Stimulated activated naive B cell treated with anti-CD40 and anti-IgM and Interleukin-4, amounts not matched to agents 10 μg/mL and 1 μg/mL and 100 μg/mL, for 72 hours (primary cell): ENCODE data around the gene DOCK3.

Experiments used
- ATAC-seq, 2 donors: fragments of 150-1000 bp; cut with Tn5 transposase; replicated peaks; 2 replicates each; pipeline ENCODE4 v1.10.0; 2021; ENCODE audit warnings: moderate library complexity in 1 of 2
- DNase-seq: peaks from one replicate; pipeline ENCODE4 v3.0.0; 2021
- H3K27ac Mint-ChIP-seq: one replicate; pipeline ENCODE4 v1.8.0; 2022; ENCODE audit warnings: mild to moderate bottlenecking, mixed read lengths
- H3K27me3 Mint-ChIP-seq, 2 donors: one replicate each; pipeline ENCODE4 v1.8.0; 2022; ENCODE audit warnings: mixed read lengths in 2 of 2
- H3K36me3 Mint-ChIP-seq, 2 donors: one replicate each; pipeline ENCODE4 v1.8.0; 2022; ENCODE audit warnings: mixed read lengths in 2 of 2, mild to moderate bottlenecking in 1 of 2
- H3K4me1 Mint-ChIP-seq, 2 donors: one replicate each; pipeline ENCODE4 v1.8.0; 2022; ENCODE audit warnings: mixed read lengths in 2 of 2, mild to moderate bottlenecking in 1 of 2
- H3K4me3 Mint-ChIP-seq, 2 donors: one replicate each; pipeline ENCODE4 v1.8.0; 2022; ENCODE audit warnings: mild to moderate bottlenecking in 2 of 2, mixed read lengths in 2 of 2, moderate library complexity in 1 of 2
- H3K9me3 Mint-ChIP-seq, 2 donors: one replicate each; pipeline ENCODE4 v1.8.0; 2022; ENCODE audit warnings: mixed read lengths in 2 of 2, mild to moderate bottlenecking in 1 of 2

The DOCK3 gene

GRCh38 chr3:50639055-50639494 lies 35.7 kb upstream of the DOCK3 start:
- Mint-ChIP-seq H3K9me3 (no peaks in the 10 kb centered on the region), H3K36me3 (peaks cover 31 to 57% of the 10 kb centered on the region in 2 donors), H3K27me3 (no peaks in the 10 kb centered on the region), H3K27ac (no peak overlapping the region), H3K4me3 (no peak overlapping the region), H3K4me1 (peaks cover 18 to 32% of the 10 kb centered on the region in 2 donors)
- no peak for DNase-seq
- ATAC-seq, result no peak

GRCh38 chr3:50642382-50642781 lies 32.3 kb upstream of the DOCK3 start:
- no peak overlapping the region for H3K4me3 Mint-ChIP-seq
- H3K36me3 Mint-ChIP-seq, result peaks cover 41 to 65% of the 10 kb centered on the region in 2 donors
- H3K27me3 Mint-ChIP-seq, result no peaks in the 10 kb centered on the region
- H3K27ac Mint-ChIP-seq, result no peak overlapping the region
- no peak for DNase-seq
- H3K4me1 Mint-ChIP-seq, result peaks cover 7 to 17% of the 10 kb centered on the region in 2 donors
- ATAC-seq, result no peak
- no peaks in the 10 kb centered on the region for H3K9me3 Mint-ChIP-seq

- no peak for DNase-seq
- Mint-ChIP-seq H3K36me3 (peaks cover 42 to 56% of the 10 kb centered on the region in 2 donors), H3K27ac (no peak overlapping the region), H3K27me3 (no peaks in the 10 kb centered on the region), H3K9me3 (no peaks in the 10 kb centered on the region), H3K4me1 (no peaks in the 10 kb centered on the region), H3K4me3 (no peak overlapping the region)
- ATAC-seq, result no peak
Measured at GRCh38 chr3:50644561-50644960, 30.2 kb upstream of the DOCK3 start.

GRCh38 chr3:50645378-50645777 lies 29.3 kb upstream of the DOCK3 start:
- Mint-ChIP-seq H3K4me3 (no peak overlapping the region), H3K27ac (no peak overlapping the region), H3K36me3 (peaks cover 45 to 58% of the 10 kb centered on the region in 2 donors), H3K4me1 (no peaks in the 10 kb centered on the region), H3K27me3 (no peaks in the 10 kb centered on the region), H3K9me3 (no peaks in the 10 kb centered on the region)
- DNase-seq (no peak), ATAC-seq (no peak)

- no peaks in the 10 kb centered on the region for H3K4me1 Mint-ChIP-seq
- DNase-seq (no peak), ATAC-seq (no peak)
- no peaks in the 10 kb centered on the region for H3K27me3 Mint-ChIP-seq
- no peaks in the 10 kb centered on the region for H3K9me3 Mint-ChIP-seq
- no peak overlapping the region for H3K4me3 Mint-ChIP-seq
- H3K27ac Mint-ChIP-seq, result no peak overlapping the region
- H3K36me3 Mint-ChIP-seq, result peaks cover 33 to 39% of the 10 kb centered on the region in 2 donors
Measured at GRCh38 chr3:50648313-50648712, 26.4 kb upstream of the DOCK3 start.

GRCh38 chr3:50648944-50649343 lies 25.8 kb upstream of the DOCK3 start:
- Mint-ChIP-seq H3K4me3 (no peak overlapping the region), H3K27ac (no peak overlapping the region), H3K4me1 (no peaks in the 10 kb centered on the region), H3K9me3 (no peaks in the 10 kb centered on the region), H3K27me3 (no peaks in the 10 kb centered on the region), H3K36me3 (peaks cover 29 to 32% of the 10 kb centered on the region in 2 donors)
- ATAC-seq (no peak), DNase-seq (no peak)

GRCh38 chr3:50649451-50649931 lies 25.2 kb upstream of the DOCK3 start:
- DNase-seq, result no peak
- H3K9me3 Mint-ChIP-seq, result no peaks in the 10 kb centered on the region
- no peaks in the 10 kb centered on the region for H3K27me3 Mint-ChIP-seq
- H3K4me1 Mint-ChIP-seq, result no peaks in the 10 kb centered on the region
- peak overlapping the region; percentile 49 for H3K27ac Mint-ChIP-seq
- ATAC-seq, result no peak
- no peak overlapping the region for H3K4me3 Mint-ChIP-seq
- H3K36me3 Mint-ChIP-seq, result peaks cover 24 to 27% of the 10 kb centered on the region in 2 donors

- H3K4me3 Mint-ChIP-seq, result no peak overlapping the region
- DNase-seq (no peak), ATAC-seq (no peak)
- no peaks in the 10 kb centered on the region for H3K27me3 Mint-ChIP-seq
- H3K27ac Mint-ChIP-seq, result no peak overlapping the region
- H3K36me3 Mint-ChIP-seq, result peaks cover 23% of the 10 kb centered on the region in 2 donors
- no peaks in the 10 kb centered on the region for H3K9me3 Mint-ChIP-seq
- H3K4me1 Mint-ChIP-seq, result no peaks in the 10 kb centered on the region
Measured at GRCh38 chr3:50650018-50650417, 24.7 kb upstream of the DOCK3 start.

- no peaks in the 10 kb centered on the region for H3K27me3 Mint-ChIP-seq
- no peak for ATAC-seq
- no peaks in the 10 kb centered on the region for H3K9me3 Mint-ChIP-seq
- no peaks in the 10 kb centered on the region for H3K4me1 Mint-ChIP-seq
- no peak overlapping the region for H3K4me3 Mint-ChIP-seq
- DNase-seq, result no peak
- H3K36me3 Mint-ChIP-seq, result peaks cover 11 to 14% of the 10 kb centered on the region in 2 donors
- H3K27ac Mint-ChIP-seq, result no peak overlapping the region
Measured at GRCh38 chr3:50651445-50651844, 23.3 kb upstream of the DOCK3 start.

- Mint-ChIP-seq H3K36me3 (peaks cover 6 to 9% of the 10 kb centered on the region in 2 donors), H3K27ac (no peak overlapping the region), H3K27me3 (no peaks in the 10 kb centered on the region), H3K9me3 (no peaks in the 10 kb centered on the region), H3K4me1 (peaks cover 0 to 5% of the 10 kb centered on the region in 2 donors), H3K4me3 (no peak overlapping the region)
- no peak for DNase-seq
- no peak for ATAC-seq
Measured at GRCh38 chr3:50651920-50652529, 22.7 kb upstream of the DOCK3 start.

- Mint-ChIP-seq H3K9me3 (no peaks in the 10 kb centered on the region), H3K4me3 (no peak overlapping the region), H3K4me1 (peaks cover 0 to 5% of the 10 kb centered on the region in 2 donors), H3K27ac (peak overlapping the region; percentile 26), H3K36me3 (peaks cover 3 to 4% of the 10 kb centered on the region in 2 donors), H3K27me3 (no peaks in the 10 kb centered on the region)
- peak; percentile 72 to 76 for ATAC-seq
- DNase-seq, result peak; percentile 35
Measured at GRCh38 chr3:50652709-50653108, 22.0 kb upstream of the DOCK3 start.

GRCh38 chr3:50653937-50654595 lies 20.7 kb upstream of the DOCK3 start:
- H3K27ac Mint-ChIP-seq, result no peak overlapping the region
- DNase-seq, result no peak
- peaks cover 0 to 5% of the 10 kb centered on the region in 2 donors for H3K4me1 Mint-ChIP-seq
- no peak for ATAC-seq
- H3K36me3 Mint-ChIP-seq, result peaks cover 3 to 4% of the 10 kb centered on the region in 2 donors
- no peaks in the 10 kb centered on the region for H3K27me3 Mint-ChIP-seq
- no peak overlapping the region for H3K4me3 Mint-ChIP-seq
- H3K9me3 Mint-ChIP-seq, result no peaks in the 10 kb centered on the region

GRCh38 chr3:50655009-50655830 lies 19.5 kb upstream of the DOCK3 start:
- H3K27me3 Mint-ChIP-seq, result no peaks in the 10 kb centered on the region
- H3K9me3 Mint-ChIP-seq, result no peaks in the 10 kb centered on the region
- ATAC-seq, result peak; percentile 17 to 25
- no peak overlapping the region for H3K27ac Mint-ChIP-seq
- H3K36me3 Mint-ChIP-seq, result no peaks in the 10 kb centered on the region
- H3K4me1 Mint-ChIP-seq, result peaks cover 0 to 5% of the 10 kb centered on the region in 2 donors
- no peak overlapping the region for H3K4me3 Mint-ChIP-seq
- no peak for DNase-seq

GRCh38 chr3:50656417-50657195 lies 18.1 kb upstream of the DOCK3 start:
- no peak for DNase-seq
- no peaks in the 10 kb centered on the region for H3K9me3 Mint-ChIP-seq
- no peaks in the 10 kb centered on the region for H3K27me3 Mint-ChIP-seq
- peaks cover 0 to 5% of the 10 kb centered on the region in 2 donors for H3K4me1 Mint-ChIP-seq
- H3K4me3 Mint-ChIP-seq, result no peak overlapping the region
- H3K27ac Mint-ChIP-seq, result no peak overlapping the region
- no peaks in the 10 kb centered on the region for H3K36me3 Mint-ChIP-seq
- ATAC-seq, result no peak
